ENCODE results near the gene TMPRSS6. TPM values are rescaled to one million over a fixed set of nuclear protein-coding genes. Genes with fewer than 3 reads are reported as not detected.

The TMPRSS6 gene
- total RNA-seq, 1 donor = not detected

GRCh38 chr22:37058917-37059701, 50.4 kb downstream of the TMPRSS6 start:
- no peaks in the 10 kb centered on the region for H3K27me3 ChIP-seq (ENCODE audit: insufficient read depth, low read length)
- H2AFZ ChIP-seq (ENCODE audit: low read length) = no peak overlapping the region
- H3K4me2 ChIP-seq (ENCODE audit: insufficient read depth, low read length) = no peak overlapping the region
- H3K36me3 ChIP-seq (ENCODE audit: insufficient read depth, low read length) = peaks cover 9% of the 10 kb centered on the region
- peak; percentile 56 for DNase-seq (ENCODE audit: insufficient read length, low spot score, missing footprints)
- no peak for TF ChIP-seq CTCF (IDR thresholded peaks at IDR 0.05; ENCODE audit: extremely low read depth, low read depth, low read length)
- H3K79me2 ChIP-seq (ENCODE audit: insufficient read depth, low read length) = no peaks in the 10 kb centered on the region
- no peaks in the 10 kb centered on the region for H3K4me1 ChIP-seq (ENCODE audit: insufficient read depth, low read length)
- H3K27ac ChIP-seq (ENCODE audit: low read depth, low read length) = no peak overlapping the region
- no peaks in the 10 kb centered on the region for H4K20me1 ChIP-seq (ENCODE audit: insufficient read depth, low read length)
- H3K9me3 ChIP-seq (ENCODE audit: low read depth, low read length) = no peaks in the 10 kb centered on the region
- no peak overlapping the region for H3K4me3 ChIP-seq (ENCODE audit: insufficient read depth, low read length)

GRCh38 chr22:37057796-37058510, 51.6 kb downstream of the TMPRSS6 start:
- no peak overlapping the region for H3K27ac ChIP-seq (ENCODE audit: low read depth, low read length)
- H3K9me3 ChIP-seq (ENCODE audit: low read depth, low read length) = no peaks in the 10 kb centered on the region
- no peak overlapping the region for H2AFZ ChIP-seq (ENCODE audit: low read length)
- peak; percentile 65 for DNase-seq (ENCODE audit: insufficient read length, low spot score, missing footprints)
- H4K20me1 ChIP-seq (ENCODE audit: insufficient read depth, low read length) = no peaks in the 10 kb centered on the region
- no peaks in the 10 kb centered on the region for H3K4me1 ChIP-seq (ENCODE audit: insufficient read depth, low read length)
- peaks cover 20% of the 10 kb centered on the region for H3K36me3 ChIP-seq (ENCODE audit: insufficient read depth, low read length)
- H3K79me2 ChIP-seq (ENCODE audit: insufficient read depth, low read length) = no peaks in the 10 kb centered on the region
- H3K27me3 ChIP-seq (ENCODE audit: insufficient read depth, low read length) = no peaks in the 10 kb centered on the region
- no peak overlapping the region for H3K4me3 ChIP-seq (ENCODE audit: insufficient read depth, low read length)
- no peak overlapping the region for H3K4me2 ChIP-seq (ENCODE audit: insufficient read depth, low read length)
- TF ChIP-seq CTCF (IDR thresholded peaks at IDR 0.05; ENCODE audit: extremely low read depth, low read depth, low read length) = no peak

GRCh38 chr22:37057226-37057625, 52.3 kb downstream of the TMPRSS6 start:
- Histone ChIP-seq H3K79me2 (ENCODE audit: insufficient read depth, low read length) (peaks cover 7% of the 10 kb centered on the region), H3K4me3 (ENCODE audit: insufficient read depth, low read length) (no peak overlapping the region), H2AFZ (ENCODE audit: low read length) (no peak overlapping the region), H4K20me1 (ENCODE audit: insufficient read depth, low read length) (no peaks in the 10 kb centered on the region), H3K4me1 (ENCODE audit: insufficient read depth, low read length) (peaks cover 3% of the 10 kb centered on the region), H3K36me3 (ENCODE audit: insufficient read depth, low read length) (peaks cover 20% of the 10 kb centered on the region), H3K4me2 (ENCODE audit: insufficient read depth, low read length) (no peak overlapping the region), H3K27me3 (ENCODE audit: insufficient read depth, low read length) (no peaks in the 10 kb centered on the region), H3K27ac (ENCODE audit: low read depth, low read length) (no peak overlapping the region), H3K9me3 (ENCODE audit: low read depth, low read length) (no peaks in the 10 kb centered on the region)
- DNase-seq (ENCODE audit: insufficient read length, low spot score, missing footprints) = peak; percentile 50
- no peak for TF ChIP-seq CTCF (IDR thresholded peaks at IDR 0.05; ENCODE audit: extremely low read depth, low read depth, low read length)

- no peak for TF ChIP-seq CTCF (IDR thresholded peaks at IDR 0.05; ENCODE audit: extremely low read depth, low read depth, low read length)
Measured at GRCh38 chr22:37056246-37056645, 53.3 kb downstream of the TMPRSS6 start.

More at GRCh38 chr22:37056246-37056645, 53.3 kb downstream of the TMPRSS6 start:
- Histone ChIP-seq H3K27ac (ENCODE audit: low read depth, low read length) (no peak overlapping the region), H2AFZ (ENCODE audit: low read length) (no peak overlapping the region), H3K4me1 (ENCODE audit: insufficient read depth, low read length) (peaks cover 6% of the 10 kb centered on the region), H3K36me3 (ENCODE audit: insufficient read depth, low read length) (peaks cover 20% of the 10 kb centered on the region), H3K79me2 (ENCODE audit: insufficient read depth, low read length) (peaks cover 9% of the 10 kb centered on the region), H4K20me1 (ENCODE audit: insufficient read depth, low read length) (no peaks in the 10 kb centered on the region), H3K27me3 (ENCODE audit: insufficient read depth, low read length) (no peaks in the 10 kb centered on the region), H3K4me3 (ENCODE audit: insufficient read depth, low read length) (no peak overlapping the region), H3K9me3 (ENCODE audit: low read depth, low read length) (no peaks in the 10 kb centered on the region), H3K4me2 (ENCODE audit: insufficient read depth, low read length) (no peak overlapping the region)
- peak; percentile 79 for DNase-seq (ENCODE audit: insufficient read length, low spot score, missing footprints)
